Measurements from ENCODE around the gene TWF2. TPM values are rescaled to one million over a fixed set of nuclear protein-coding genes. Genes with fewer than 3 reads are reported as not detected.

TWF2 gene
- total and polyA plus RNA-seq, 9 of the 15 experiments (the other 6 are each of a cell fraction or from before 2014, with no cell fraction given) = 0.11 to 61.9 (median 29.7) TPM

- Histone ChIP-seq H3K4me3 (no peak overlapping the region), H3K79me2 (ENCODE audit: control insufficient read depth, insufficient read depth, low read length) (peaks cover 40% of the 10 kb centered on the region), H3K4me1 (replicated peaks in 1 of 2; ENCODE audit: control insufficient read depth in 2 of 2, insufficient read depth in 2 of 2, low read length in 2 of 2) (peaks cover 19 to 56% of the 10 kb centered on the region in 2 experiments; a peak in 4 of 5 replicates), H3K27ac (ENCODE audit: extremely low read depth, low read depth, low read length) (no peak overlapping the region), H3K4me2 (ENCODE audit: insufficient read depth, low read length) (no peak overlapping the region), H4K20me1 (replicated peaks; ENCODE audit: control insufficient read depth, insufficient read depth, low read length) (no peaks in the 10 kb centered on the region; the same call in 1 of the 2 replicates), H3K36me3 (ENCODE audit: control insufficient read depth, insufficient read depth, low read length) (peaks cover 24% of the 10 kb centered on the region; the same call in 2 of the 3 replicates), H3K9me3 (replicated peaks; ENCODE audit: control insufficient read depth, insufficient read depth, low read depth, low read length) (no peaks in the 10 kb centered on the region), H2AFZ (ENCODE audit: low read depth, low read length) (no peak overlapping the region), H3K27me3 (ENCODE audit: control insufficient read depth in 2 of 2, insufficient read depth in 2 of 2, low read length in 2 of 2) (no peaks in the 10 kb centered on the region), H3K9me1 (ENCODE audit: control insufficient read depth, insufficient read depth, low read length) (no peaks in the 10 kb centered on the region), H3K9ac (ENCODE audit: insufficient read depth in 1 of 2, low read depth in 2 of 2, low read length in 2 of 2) (no peak overlapping the region; a peak in 2 of 4 replicates)
- FAIRE-seq = no peak
- no peak for ATAC-seq
- in situ Hi-C loops (cut with MboI) = no loop called here
- intact Hi-C loops (cut with micrococcal nuclease) = loop anchor here (5.0 kb wide), 1 partner anchor 103 kb away; no protein-coding TSS in a partner anchor
- POLR2A ChIA-PET = interaction anchor here (0.6 to 1.2 kb wide), 6 partner anchors 8 to 209 kb away, joined by 3 read pairs; partner anchors contain the start of gene GLYCTK
- no peak for DNase-seq (ENCODE audit: extremely low read depth in 1 of 4, low spot score in 3 of 4)
- TF ChIP-seq PATZ1 (CRISPR knock-in tag; IDR thresholded peaks at IDR 0.05; ENCODE audit: borderline replicate concordance) (no peak), DDX20 (tag; IDR thresholded peaks at IDR 0.05; ENCODE audit: low read depth) (no peak), BHLHE40 (IDR thresholded peaks at IDR 0.05; ENCODE audit: low read length) (no peak), NFXL1 (CRISPR knock-in tag; IDR thresholded peaks at IDR 0.05) (no peak)
- CTCF ChIA-PET (ENCODE audit: low intra/inter-chr PET ratio) = no interaction called here
- no TSS peak for BruUV-seq (replicated peaks)
- 79% methylated on average over 12 of the region's 15 CpGs for WGBS (ENCODE audit: insufficient coverage, low coverage, missing lambda C conversion rate)
Observed at GRCh38 chr3:52234516-52235447, 4.2 kb downstream of the TWF2 start.

All from K562 (cell line).